NT2/D1 (cell line): ENCODE measurements around the gene PTPN14.

ENCODE experiments used
- SUZ12 ChIP-seq: IDR thresholded peaks from 2 replicates; pipeline ENCODE4 v1.6.1; 2011; ENCODE audit not compliant: insufficient read length, insufficient read depth; ENCODE audit errors: extremely low read depth
- YY1 ChIP-seq: IDR thresholded peaks from 2 replicates; pipeline ENCODE4 v1.6.1; 2011; ENCODE audit not compliant: insufficient read length, insufficient read depth

DNA sequence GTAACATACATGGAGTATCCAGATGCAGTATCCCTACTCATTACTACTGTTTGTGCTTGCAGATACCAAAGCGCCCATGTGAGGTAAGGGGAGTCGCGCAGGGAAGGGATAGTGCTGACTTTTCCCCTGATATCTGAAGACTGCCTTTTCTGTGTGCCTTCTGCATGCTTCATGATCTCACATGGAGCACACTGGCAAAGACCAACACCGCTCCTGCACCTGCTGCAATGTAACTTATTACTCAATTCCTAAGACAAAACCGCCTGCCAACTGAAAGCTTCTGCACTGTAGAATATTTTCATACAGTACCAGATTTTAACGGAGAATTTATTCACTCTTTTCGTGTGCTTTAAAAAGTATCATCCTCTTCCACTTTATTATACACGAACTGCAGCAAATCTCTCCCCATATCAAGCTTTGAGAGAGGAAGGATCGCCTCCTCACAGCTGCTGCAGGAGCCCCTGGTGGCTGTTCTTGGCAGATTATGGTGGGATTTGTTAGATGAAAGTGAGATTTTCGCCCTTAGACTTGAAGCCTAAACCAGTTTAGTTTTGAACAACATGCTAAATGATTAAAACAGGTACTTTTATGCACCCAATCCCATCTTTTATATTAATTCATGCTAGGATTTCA is 99.1 kb downstream of the PTPN14 start:
- TF ChIP-seq YY1 (no peak), SUZ12 (no peak)
